Transverse colon (tissue), 4 donors: Measurements from ENCODE around the gene RBM38. TPM values are rescaled to one million over a fixed set of nuclear protein-coding genes. Genes with fewer than 3 reads are reported as not detected.

Experiments
- DNase-seq: peaks from one replicate; pipeline ENCODE4 v3.0.0-alpha.2; 2019
- H3K27ac ChIP-seq, 4 donors: fragments of 200-600 bp; sonication (generic); 2 replicates each; pipeline ENCODE4 v1.5.1; 2016 to 2018; ENCODE audit warnings: inconsistent platforms in 4 of 4
- H3K27me3 ChIP-seq: fragments of 200-600 bp; sonication (generic); 2 replicates; pipeline ENCODE4 v1.5.1; 2017; ENCODE audit warnings: inconsistent platforms
- H3K36me3 ChIP-seq, 4 donors: fragments of 200-600 bp; sonication (generic); 2 replicates each; pipeline ENCODE4 v1.5.1; 2017 to 2019; ENCODE audit warnings: inconsistent platforms in 4 of 4
- H3K4me1 ChIP-seq, 4 donors: fragments of 200-600 bp; sonication (generic); 2 replicates each; pipeline ENCODE4 v1.5.1; 2017 to 2020; ENCODE audit warnings: inconsistent platforms in 4 of 4
- H3K4me3 ChIP-seq, 4 donors: fragments of 200-600 bp; sonication (generic); 1 replicate in 1 of 4; 2 replicates in 3 of 4; pipeline versions ENCODE4 v1.5.1 to v1.6.1; 2017 to 2019; ENCODE audit warnings: inconsistent platforms in 4 of 4
- H3K9me3 ChIP-seq, 2 donors: fragments of 200-600 bp; sonication (generic); 2 replicates each; pipeline ENCODE4 v1.5.1; 2017 to 2019; ENCODE audit warnings: inconsistent platforms in 2 of 2
- EP300 ChIP-seq: sonication (generic); formaldehyde crosslinking; IDR thresholded peaks from one replicate; pipeline ENCODE4 v1.6.1; 2017; ENCODE audit warnings: antibody characterized with exemption, low read depth
- POLR2A ChIP-seq: fragments of 450-650 bp; IDR thresholded peaks from one replicate; pipeline ENCODE4 v1.6.1; 2016; ENCODE audit warnings: antibody characterized with exemption, mild to moderate bottlenecking, moderate library complexity
- POLR2AphosphoS5 ChIP-seq, 3 donors: sonication (generic); formaldehyde crosslinking; IDR thresholded peaks; one replicate each; pipeline ENCODE4 v1.6.1; 2016; ENCODE audit warnings: antibody characterized with exemption in 3 of 3
- WGBS, 2 donors: methylation state at CpG; one replicate each; pipeline ENCODE4 v1.1.5; 2018; ENCODE audit warnings: low coverage in 1 of 2; 5-methylcytosine and 5-hydroxymethylcytosine counted together
- in situ Hi-C, 4 donors: fragments of 200-750 bp; cut with MboI; loops; one replicate each; pipeline versions ENCODE4 v1.15.0 to v1.15.1; 2017; ENCODE audit warnings: low sequenced_read_pairs in 3 of 4, low pct_ligation_motif_present in 1 of 4, low pct_unique_long_range_greater_than_20kb in 1 of 4
- intact Hi-C: fragments of 100-400 bp; cut with DNase I; formaldehyde crosslinking; loops from one replicate; pipeline ENCODE4 v1.15.1; 2023; ENCODE audit warnings: low total_unique reads
- total RNA-seq, 4 donors: library from RNA; depleted of rRNA; stranded (reverse); fragments of >200 nt; gene quantifications; one replicate each; pipeline ENCODE4 v1.1.0, GENCODE V29; 2016
- TF ChIP-seq, protein P1 (sequence below), 5 experiments: fragments of 200-600 bp in 3 of 5; fragments of 450-650 bp in 2 of 5; sonication (generic) in 3 of 5; IDR thresholded peaks; 1 replicate in 2 of 5; 2 replicates in 3 of 5; pipeline ENCODE4 v1.5.1; 2016 to 2017; ENCODE audit warnings: antibody characterized with exemption in 5 of 5, inconsistent platforms in 3 of 5, mild to moderate bottlenecking in 2 of 5, moderate library complexity in 1 of 5

RBM38 gene
- total RNA-seq, 4 donors from 2014 or later: 26.5 to 37.4 (median 30.4) TPM

- no peak for TF ChIP-seq POLR2AphosphoS5 (IDR thresholded peaks at IDR 0.05)
- TF ChIP-seq EP300: no peak
- TF ChIP-seq, protein P1, sequence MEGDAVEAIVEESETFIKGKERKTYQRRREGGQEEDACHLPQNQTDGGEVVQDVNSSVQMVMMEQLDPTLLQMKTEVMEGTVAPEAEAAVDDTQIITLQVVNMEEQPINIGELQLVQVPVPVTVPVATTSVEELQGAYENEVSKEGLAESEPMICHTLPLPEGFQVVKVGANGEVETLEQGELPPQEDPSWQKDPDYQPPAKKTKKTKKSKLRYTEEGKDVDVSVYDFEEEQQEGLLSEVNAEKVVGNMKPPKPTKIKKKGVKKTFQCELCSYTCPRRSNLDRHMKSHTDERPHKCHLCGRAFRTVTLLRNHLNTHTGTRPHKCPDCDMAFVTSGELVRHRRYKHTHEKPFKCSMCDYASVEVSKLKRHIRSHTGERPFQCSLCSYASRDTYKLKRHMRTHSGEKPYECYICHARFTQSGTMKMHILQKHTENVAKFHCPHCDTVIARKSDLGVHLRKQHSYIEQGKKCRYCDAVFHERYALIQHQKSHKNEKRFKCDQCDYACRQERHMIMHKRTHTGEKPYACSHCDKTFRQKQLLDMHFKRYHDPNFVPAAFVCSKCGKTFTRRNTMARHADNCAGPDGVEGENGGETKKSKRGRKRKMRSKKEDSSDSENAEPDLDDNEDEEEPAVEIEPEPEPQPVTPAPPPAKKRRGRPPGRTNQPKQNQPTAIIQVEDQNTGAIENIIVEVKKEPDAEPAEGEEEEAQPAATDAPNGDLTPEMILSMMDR (IDR thresholded peaks at IDR 0.05): peak in 1 of 5 experiments; percentile 10
- Histone ChIP-seq H3K27ac (peak overlapping the region; percentile 79 to 86 (median 81)), H3K27me3 (no peaks in the 10 kb centered on the region), H3K36me3 (no peaks in the 10 kb centered on the region), H3K9me3 (no peaks in the 10 kb centered on the region), H3K4me1 (peaks cover 23 to 62% (median 48%) of the 10 kb centered on the region in 4 donors), H3K4me3 (peak overlapping the region in 3 of 4 donors; percentile 22 to 53 (median 26))
- intact Hi-C loops: no loop called here
- DNase-seq: peak; percentile 48
- in situ Hi-C loops: loop anchor here (5.0 to 25.0 kb wide), 5 partner anchors 105 to 822 kb away; partner anchors contain the start of gene ZBP1 (in 1 of the 4)
- WGBS, 2 donors: 54% methylated on average over 44 of the region's 52 CpGs; no CpG with 5 or more reads in 1 of the 2 donors
Measured at GRCh38 chr20:57389695-57390603, 1.2 kb upstream of the RBM38 start.

DNA sequence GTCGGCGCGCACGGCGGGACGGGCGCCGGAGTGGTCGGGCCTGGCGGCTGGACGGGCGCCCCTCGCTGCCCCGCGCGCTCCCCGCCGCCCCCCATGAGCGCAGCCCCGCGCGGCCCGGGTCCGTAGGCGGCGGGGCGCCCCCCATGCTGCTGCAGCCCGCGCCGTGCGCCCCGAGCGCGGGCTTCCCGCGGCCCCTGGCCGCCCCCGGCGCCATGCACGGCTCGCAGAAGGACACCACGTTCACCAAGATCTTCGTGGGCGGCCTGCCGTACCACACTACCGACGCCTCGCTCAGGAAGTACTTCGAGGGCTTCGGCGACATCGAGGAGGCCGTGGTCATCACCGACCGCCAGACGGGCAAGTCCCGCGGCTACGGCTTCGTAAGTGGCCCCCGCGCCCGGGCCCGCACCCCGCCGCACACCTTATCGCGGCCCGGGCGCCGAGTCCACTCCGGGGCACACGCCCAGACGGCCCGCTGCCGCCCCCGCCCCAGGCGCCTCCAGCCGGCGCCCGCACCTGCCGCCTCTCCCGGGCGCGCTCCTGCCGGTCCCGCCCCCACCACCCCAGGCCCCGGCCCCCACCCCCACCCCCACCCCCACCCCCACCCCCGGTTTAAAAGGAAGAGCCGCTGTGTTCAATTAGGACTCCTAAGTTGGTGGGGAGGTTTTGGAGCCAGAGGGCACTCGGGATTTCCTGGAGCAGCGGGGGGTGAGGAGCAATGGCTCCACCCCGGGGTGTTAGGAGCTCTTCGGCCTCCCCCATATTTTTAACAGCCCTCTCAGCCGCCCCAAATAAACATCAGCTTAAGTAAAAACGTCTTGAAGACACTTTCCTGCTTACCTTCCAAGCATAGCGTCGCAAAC is 474 bp downstream of the RBM38 start:
- no peaks in the 10 kb centered on the region for H3K27me3 ChIP-seq
- WGBS, 2 donors: 1% methylated on average over 16 of the region's 98 CpGs; no CpG with 5 or more reads in 1 of the 2 donors
- no peaks in the 10 kb centered on the region for H3K36me3 ChIP-seq
- peak overlapping the region; percentile 92 to 95 (median 93) for H3K27ac ChIP-seq
- TF ChIP-seq POLR2A (peak; percentile 17), EP300 (no peak), POLR2AphosphoS5 (IDR thresholded peaks at IDR 0.05) (no peak)
- TF ChIP-seq, protein P1 (IDR thresholded peaks at IDR 0.05): no peak
- DNase-seq: peak; percentile 28
- intact Hi-C loops: no loop called here
- peak overlapping the region; percentile 82 to 88 (median 87) for H3K4me3 ChIP-seq
- no peaks in the 10 kb centered on the region for H3K9me3 ChIP-seq
- H3K4me1 ChIP-seq: peaks cover 23 to 72% (median 46%) of the 10 kb centered on the region in 4 donors
- in situ Hi-C loops: loop anchor here in 2 of 4 donors (25.0 kb wide), 3 partner anchors 196 to 821 kb away; partner anchors contain the start of gene ZBP1 (in 1 of the 2)

- H3K36me3 ChIP-seq: no peaks in the 10 kb centered on the region
- WGBS, 2 donors: 26 to 30% methylated on average over 4 to 31 of the region's 33 CpGs
- H3K4me3 ChIP-seq: peak overlapping the region; percentile 42 to 88 (median 85)
- H3K27me3 ChIP-seq: no peaks in the 10 kb centered on the region
- peak; percentile 77 for DNase-seq
- TF ChIP-seq POLR2A: peak; percentile 40
- peak in 2 of 3 donors; percentile 8 to 52 for TF ChIP-seq POLR2AphosphoS5 (IDR thresholded peaks at IDR 0.05)
- TF ChIP-seq EP300: no peak
- TF ChIP-seq, protein P1 (IDR thresholded peaks at IDR 0.05): no peak
- H3K4me1 ChIP-seq: peaks cover 28 to 82% (median 55%) of the 10 kb centered on the region in 4 donors
- in situ Hi-C loops (loop anchor here in 2 of 4 donors (25.0 kb wide), 3 partner anchors 195 to 820 kb away; partner anchors contain the start of gene ZBP1 (in 1 of the 2)), intact Hi-C loops (no loop called here)
- no peaks in the 10 kb centered on the region for H3K9me3 ChIP-seq
- peak overlapping the region; percentile 92 to 95 (median 93) for H3K27ac ChIP-seq
Measured at GRCh38 chr20:57392512-57393271, 1.5 kb downstream of the RBM38 start.
